HuH-7 (cell line): ENCODE data around the gene COASY.
A peak's percentile ranks its signal among the peaks of the same experiment; 100 is the strongest.
"Not testable (repeated sequence)": the region's sequence is repeated elsewhere in the genome, so short reads cannot be mapped to it uniquely, and the experiment has no call there.

Experiments used
- DNase-seq: peaks from one replicate; pipeline ENCODE4 v3.0.0; 2011; ENCODE audit warnings: low spot score

The COASY gene

DNA sequence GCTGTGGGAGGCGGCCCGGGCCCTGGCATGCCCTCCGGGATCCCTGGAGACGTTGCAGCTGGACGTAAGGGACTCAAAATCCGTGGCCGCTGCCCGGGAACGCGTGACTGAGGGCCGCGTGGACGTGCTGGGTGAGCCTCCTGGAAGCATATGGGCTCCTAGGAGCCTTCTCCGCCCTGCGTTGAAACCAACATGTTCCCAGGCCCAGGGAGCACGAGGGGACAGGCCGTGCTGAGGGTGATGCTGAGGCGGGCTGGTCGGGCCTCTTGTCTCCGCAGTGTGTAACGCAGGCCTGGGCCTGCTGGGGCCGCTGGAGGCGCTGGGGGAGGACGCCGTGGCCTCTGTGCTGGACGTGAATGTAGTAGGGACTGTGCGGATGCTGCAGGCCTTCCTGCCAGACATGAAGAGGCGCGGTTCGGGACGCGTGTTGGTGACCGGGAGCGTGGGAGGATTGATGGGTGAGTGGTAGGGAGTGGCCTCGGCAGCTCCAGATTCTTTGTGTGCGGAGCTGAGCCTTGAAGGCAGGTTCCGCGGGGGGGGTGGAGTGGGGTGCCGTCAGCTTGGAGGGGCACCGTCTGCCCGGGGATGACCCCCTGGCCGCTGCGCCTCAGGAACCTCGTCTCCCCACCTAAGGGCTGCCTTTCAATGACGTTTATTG is 8.7 kb upstream of the COASY start:
- DNase-seq: no peak

DNA sequence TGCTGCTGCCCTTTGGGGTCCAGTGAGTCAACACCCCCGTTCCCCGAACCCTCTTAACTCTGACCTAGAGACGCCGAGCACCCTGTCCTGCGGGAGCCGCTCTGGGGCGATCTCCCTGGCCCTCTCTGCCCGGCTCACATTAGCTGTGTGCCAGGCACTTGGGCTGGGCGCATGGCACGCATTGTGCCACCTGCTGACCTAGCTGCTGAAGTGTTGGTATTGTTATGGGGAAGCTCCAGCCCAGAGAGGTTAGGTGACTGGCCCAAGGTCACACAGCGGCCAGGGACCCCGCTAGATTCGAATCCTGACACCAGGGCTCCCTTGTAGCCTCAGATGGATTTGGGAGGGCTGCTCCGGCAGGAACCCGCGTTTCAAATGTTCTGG is 8.1 kb upstream of the COASY start:
- no peak for DNase-seq

DNA sequence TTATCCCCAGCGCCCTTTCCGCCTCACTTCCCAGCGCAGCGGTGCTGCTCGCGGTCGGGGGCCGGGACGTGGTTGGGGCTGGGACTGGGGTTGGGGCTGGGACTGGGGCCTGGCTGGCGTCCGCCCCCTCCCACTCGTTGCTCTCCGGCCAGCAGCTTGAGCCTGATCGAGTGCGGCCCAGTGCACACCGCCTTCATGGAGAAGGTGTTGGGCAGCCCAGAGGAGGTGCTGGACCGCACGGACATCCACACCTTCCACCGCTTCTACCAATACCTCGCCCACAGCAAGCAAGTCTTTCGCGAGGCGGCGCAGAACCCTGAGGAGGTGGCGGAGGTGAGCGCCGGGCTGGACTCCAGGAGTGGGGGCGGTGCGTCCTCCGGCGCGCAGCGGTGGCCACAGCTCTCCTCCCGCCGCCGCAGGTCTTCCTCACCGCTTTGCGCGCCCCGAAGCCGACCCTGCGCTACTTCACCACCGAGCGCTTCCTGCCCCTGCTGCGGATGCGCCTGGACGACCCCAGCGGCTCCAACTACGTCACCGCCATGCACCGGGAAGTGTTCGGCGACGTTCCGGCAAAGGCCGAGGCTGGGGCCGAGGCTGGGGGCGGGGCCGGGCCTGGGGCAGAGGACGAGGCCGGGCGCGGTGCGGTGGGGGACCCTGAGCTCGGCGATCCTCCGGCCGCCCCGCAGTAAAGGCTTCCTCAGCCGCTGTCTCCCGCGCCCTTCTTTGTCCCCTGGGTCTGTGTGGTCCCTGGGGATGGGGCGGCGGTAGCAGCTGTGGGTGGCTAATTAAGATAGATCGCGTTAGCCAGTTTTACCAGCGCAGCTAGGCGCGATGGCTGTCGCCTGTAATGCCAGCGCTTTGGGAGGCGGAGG is 7.5 kb upstream of the COASY start:
- DNase-seq: peak; percentile 97

DNA sequence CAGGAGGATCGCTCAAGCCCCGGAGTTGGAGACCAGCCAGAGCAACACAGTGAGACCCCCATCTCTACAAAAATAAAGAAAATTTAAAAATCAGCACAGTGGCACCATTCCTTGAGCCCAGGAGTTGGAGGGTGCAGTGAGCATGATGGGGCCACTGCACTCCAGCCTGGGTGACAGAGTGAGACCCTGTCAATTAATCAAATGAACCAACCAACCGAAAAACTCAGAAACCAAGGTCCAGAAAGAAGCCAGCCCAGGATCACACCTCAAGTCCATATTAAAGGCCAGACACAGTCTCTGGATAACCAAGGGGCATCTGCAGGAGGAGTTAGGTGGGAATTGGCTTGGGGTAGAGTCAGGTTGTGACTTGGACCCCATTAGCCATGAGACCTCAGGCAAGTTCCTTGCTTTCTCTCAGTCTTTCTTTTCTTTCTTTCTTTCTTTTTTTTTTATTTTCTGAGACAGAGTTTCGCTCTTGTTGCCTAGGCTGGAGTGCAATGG is 6.8 kb upstream of the COASY start:
- DNase-seq: no peak

DNA sequence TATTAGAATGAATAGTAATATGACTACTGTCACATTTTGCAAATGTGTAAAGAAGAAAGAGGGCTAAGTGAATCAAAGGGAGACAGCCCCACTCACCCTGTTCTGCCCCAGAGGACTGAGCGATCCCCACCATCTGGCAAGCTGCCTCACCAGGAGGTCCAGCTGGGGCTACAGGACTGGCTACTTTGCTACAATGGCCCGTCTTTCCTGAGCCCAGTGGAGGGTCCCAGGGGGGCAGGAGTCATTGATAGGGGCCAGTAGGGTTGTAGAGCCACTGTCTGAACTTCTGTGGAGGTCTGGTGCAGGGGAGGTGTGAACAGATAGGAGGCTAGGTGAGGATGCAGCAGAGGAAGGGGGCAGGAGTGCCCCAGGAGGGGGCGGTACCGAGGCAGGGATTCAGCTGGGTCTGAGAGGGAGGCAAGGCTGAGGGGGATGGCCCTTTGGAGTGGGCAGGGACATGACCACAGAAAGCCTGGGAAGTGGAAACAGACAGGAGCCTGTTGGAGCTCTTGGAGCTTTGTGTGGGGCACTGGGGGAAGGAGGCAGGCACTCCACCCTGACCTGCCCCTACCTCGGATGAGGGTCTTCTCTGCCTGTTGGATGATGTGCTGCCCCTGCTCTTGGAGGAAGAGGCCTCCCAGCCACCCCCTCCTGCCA is 5.9 kb upstream of the COASY start:
- not testable (repeated sequence) for DNase-seq

DNA sequence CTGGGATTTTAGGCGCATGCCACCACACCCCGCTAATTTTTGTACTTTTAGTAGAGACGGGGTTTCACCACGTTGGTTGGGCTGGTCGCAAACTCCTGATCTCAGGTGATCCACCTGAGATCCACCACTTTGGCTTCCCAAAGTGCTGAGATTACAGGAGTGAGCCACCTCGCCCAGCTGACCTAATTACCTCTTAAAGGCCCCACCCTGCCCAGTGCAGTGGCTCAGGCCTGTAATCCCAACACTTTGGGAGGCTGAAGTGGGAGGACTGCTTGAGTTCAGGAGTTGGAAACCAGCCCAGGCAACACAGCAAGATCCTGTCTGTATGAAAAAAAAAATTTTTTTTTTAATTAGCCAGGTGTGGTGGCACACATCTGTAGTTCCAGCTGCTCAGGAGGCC is 2.9 kb upstream of the COASY start:
- no peak for DNase-seq

DNA sequence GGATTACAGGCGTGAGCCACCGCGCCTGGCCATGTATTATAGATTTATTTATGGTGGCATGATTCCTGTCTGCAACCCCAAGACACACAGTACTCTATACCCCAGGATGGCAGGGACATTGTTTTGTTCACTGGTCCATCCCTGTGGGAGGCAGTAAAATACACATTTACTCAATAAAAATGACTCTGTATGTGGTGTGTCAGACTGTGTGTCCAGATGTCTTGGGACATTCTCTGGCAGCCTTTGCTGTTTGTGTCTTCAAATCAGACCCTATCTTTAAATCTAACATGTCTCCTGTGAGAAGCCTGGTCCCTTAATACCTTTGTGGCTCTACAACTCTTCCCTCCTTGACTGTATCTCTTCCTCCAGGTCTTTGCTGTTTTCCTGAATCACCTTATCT is 1.7 kb upstream of the COASY start:
- no peak for DNase-seq

DNA sequence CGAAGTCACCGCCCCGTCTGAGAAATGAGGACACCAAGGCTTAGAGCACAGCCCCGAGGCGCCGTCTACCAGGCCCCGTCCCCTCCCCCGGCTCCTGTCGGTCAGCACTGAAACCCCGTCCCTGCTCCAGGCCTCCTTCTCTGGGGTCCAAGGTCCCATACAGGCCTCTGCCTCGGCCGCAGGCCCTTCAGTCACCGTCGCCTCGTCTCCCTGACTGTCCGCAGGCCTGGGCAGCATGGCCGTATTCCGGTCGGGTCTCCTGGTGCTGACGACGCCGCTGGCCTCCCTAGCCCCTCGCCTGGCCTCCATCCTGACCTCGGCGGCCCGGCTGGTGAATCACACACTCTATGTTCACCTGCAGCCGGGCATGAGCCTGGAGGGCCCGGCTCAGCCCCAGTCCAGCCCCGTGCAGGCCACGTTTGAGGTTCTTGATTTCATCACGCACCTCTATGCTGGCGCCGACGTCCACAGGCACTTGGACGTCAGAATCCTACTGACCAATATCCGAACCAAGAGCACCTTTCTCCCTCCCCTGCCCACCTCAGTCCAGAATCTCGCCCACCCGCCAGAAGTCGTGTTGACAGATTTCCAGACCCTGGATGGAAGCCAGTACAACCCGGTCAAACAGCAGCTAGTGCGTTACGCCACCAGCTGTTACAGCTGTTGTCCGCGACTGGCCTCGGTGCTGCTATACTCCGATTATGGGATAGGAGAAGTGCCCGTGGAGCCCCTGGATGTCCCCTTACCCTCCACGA is 617 bp downstream of the COASY start:
- peak; percentile 52 for DNase-seq

DNA sequence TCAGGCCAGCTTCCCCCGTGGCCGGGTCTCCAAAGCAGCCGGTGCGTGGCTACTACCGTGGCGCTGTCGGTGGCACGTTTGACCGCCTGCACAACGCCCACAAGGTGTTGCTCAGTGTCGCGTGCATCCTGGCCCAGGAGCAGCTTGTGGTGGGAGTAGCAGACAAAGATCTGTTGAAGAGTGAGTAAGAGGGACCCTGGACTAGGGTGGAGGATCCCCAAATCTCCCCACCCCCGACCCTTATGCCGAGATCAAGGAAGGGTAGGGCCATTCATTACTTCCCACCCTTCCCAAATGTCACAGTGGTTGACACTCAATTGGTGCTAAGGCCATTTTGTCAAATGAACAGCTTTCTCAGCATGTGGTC is 1.2 kb downstream of the COASY start:
- DNase-seq: no peak

DNA sequence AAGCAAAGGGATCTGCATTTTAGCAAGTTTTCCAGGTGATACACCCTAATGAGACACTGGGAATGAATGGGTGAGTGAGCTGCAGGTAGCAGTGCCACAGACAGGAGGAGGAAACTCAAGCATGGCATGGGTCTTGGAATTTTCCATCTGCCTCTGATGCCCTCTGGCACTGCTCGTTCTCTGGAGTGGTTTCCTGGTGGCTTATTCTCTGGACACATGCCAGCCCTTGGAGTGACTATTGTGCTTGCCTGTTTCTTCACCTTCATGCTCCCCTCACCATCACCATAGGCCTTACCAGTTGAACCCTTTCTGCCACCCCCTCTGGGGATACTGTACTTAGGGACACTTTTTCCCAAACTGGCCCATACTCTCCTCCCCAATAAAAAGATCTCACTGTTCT is 1.6 kb downstream of the COASY start:
- no peak for DNase-seq

DNA sequence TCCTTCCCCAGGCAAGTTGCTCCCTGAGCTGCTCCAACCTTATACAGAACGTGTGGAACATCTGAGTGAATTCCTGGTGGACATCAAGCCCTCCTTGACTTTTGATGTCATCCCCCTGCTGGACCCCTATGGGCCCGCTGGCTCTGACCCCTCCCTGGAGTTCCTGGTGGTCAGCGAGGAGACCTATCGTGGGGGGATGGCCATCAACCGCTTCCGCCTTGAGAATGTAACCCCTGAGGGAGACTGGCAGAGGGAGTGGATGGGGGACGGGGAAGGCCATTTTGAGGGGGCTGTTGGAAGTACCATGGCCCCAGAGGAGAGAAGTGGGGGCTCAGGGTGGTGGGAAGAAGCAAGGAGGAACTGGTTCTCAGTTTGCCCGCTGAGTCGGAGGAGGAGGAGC is 2.0 kb downstream of the COASY start:
- no peak for DNase-seq

DNA sequence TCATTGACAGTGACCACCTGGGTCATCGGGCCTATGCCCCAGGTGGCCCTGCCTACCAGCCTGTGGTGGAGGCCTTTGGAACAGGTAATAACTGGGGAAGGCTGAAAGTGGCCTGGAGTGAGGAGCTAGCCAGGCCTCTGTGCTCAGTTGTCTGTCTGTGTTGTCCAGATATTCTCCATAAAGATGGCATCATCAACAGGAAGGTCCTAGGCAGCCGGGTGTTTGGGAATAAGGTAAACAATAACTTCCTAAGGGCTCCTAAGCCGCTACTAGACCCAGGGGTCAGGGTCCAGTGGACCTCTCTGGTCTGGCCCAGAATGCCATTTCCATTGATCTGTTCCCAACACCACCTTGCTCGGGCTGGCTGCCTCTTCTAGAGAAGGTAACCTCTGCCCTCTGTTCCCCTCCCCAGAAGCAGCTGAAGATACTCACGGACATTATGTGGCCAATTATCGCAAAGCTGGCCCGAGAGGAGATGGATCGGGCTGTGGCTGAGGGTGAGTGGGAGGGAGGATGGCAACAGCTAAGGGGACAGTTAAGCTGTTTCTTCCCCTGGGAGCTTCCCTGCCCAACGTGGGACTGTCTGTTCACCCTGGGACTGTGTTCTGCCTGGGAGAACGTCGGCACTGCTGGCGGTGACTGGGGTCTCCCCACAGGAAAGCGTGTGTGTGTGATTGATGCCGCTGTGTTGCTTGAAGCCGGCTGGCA is 3.0 kb downstream of the COASY start:
- DNase-seq: no peak

DNA sequence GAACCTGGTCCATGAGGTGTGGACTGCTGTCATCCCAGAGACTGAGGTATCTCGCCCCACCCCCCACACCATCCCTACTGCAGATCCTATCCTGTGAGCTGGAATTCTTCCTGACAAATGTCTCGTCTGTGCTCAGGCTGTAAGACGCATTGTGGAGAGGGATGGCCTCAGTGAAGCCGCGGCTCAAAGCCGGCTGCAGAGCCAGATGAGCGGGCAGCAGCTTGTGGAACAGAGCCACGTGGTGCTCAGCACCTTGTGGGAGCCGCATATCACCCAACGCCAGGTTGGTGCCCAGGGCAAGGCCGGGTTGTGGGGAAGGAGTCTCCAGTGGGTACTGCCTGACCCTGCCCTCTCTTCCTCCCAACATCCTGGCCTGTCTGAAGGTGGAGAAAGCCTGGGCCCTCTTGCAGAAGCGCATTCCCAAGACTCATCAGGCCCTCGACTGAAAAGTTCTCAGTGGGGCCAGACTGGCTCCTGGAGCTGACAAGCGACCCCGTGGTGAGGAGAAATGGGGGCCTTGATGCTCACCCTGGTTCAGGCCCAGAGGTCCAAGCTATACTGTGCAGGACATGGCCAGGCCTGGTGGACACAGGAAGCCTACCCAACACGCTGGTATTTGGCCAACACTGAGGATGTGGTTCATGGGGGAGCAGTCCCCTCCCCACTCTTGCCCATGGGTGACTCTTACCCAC is 3.7 kb downstream of the COASY start:
- DNase-seq: no peak

DNA sequence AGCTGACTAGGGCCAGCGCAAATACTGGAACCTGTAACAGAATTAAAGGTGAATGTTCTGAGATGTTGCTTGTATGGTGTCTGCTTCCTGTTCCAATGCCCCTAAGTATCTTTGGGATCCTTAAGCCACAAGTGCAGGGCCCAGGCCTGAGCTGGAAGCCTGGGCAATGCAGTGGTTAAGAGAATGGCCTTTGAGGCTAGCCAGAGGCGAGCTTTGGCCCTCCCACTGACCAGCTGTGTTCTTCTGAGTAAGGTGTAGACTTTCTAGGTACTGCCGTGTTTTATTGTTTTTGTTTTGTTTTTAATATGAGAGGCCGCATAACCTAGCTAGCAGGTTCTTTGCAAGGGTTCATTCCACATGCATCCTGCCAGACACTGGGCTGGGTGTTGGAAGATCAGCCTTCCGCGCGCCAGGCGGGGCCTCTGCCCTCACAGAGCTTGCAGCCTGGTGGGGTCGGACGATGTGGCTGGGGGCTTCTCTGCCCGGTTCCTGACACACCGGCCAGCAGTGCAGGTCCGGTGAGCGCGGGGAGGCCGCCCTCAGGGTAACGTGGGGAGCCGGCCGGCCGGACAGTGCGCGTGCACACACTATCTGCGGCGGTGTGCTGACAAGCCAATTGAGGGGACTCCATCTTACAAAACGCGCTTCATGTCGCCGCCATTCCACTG is 4.4 kb downstream of the COASY start:
- no peak for DNase-seq

DNA sequence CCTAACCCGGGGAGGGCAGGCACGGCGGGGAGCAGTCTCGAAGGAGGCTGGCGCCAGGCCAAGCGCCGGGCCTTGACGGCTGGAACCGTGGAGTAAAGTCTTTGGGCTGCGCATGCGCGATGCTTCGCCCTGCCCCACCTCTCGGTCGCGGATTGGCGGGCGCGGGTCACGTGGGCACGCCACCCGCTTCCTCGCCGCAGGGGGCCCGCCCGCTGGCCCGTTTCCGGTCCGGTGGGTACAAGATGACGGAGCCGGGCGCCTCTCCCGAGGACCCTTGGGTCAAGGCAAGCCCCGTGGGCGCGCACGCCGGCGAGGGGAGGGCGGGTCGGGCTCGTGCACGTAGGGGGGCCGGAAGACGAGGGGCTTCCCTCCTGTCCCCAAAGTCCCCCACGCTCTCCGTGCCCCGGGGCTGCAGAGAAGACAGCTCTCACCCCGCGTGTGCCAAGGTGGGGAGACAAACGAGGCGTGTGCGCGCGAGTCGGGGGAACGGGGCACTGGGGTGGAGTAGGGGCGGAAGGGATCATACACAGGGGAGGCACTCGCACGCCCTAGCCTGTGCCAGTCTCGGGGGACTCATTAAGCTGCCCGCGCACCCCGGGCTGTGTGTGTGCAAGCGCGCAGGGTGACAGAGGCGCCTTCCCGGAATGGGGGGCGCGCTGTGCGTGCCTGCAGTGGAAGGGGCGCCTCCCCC is 5.1 kb downstream of the COASY start, which contains the start of gene MLX:
MLX (plus strand) TSS at position 218 of the 691 bp plus-strand sequence; CDS start at position 243, 25 bp downstream.
- DNase-seq: peak; percentile 100

DNA sequence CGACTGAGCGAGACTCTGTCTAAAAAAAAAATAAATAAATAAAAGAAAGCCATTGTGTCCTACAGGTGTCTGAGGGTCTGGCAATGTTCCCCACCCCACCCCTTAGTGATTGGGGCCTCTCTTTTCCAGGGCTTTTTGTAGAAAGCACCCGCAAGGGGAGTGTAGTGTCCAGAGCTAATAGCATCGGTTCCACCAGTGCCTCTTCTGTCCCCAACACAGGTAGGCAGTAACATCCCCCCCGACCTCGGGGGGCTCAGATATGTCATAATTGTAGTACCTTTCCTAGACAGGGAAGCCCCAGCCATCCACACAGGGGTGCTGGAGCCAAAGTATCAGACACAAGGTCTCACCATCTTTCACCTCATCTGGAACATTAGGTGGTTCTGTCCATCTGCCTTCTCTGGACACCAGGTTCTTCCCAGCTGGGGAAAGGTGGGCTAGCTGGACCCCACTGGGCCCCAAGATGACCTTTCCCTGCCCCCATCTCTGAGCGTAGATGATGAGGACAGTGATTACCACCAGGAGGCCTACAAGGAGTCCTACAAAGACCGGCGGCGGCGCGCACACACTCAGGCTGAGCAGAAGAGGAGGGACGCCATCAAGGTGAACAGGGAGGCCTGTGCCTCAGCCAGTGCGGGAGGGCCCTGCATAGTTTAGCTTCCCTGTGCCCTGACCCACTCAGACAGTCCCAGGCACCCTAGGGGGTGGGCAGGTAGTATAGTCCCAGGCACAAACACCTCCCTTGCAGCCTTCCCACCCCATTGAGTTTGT is 6.6 kb downstream of the COASY start:
- no peak for DNase-seq

DNA sequence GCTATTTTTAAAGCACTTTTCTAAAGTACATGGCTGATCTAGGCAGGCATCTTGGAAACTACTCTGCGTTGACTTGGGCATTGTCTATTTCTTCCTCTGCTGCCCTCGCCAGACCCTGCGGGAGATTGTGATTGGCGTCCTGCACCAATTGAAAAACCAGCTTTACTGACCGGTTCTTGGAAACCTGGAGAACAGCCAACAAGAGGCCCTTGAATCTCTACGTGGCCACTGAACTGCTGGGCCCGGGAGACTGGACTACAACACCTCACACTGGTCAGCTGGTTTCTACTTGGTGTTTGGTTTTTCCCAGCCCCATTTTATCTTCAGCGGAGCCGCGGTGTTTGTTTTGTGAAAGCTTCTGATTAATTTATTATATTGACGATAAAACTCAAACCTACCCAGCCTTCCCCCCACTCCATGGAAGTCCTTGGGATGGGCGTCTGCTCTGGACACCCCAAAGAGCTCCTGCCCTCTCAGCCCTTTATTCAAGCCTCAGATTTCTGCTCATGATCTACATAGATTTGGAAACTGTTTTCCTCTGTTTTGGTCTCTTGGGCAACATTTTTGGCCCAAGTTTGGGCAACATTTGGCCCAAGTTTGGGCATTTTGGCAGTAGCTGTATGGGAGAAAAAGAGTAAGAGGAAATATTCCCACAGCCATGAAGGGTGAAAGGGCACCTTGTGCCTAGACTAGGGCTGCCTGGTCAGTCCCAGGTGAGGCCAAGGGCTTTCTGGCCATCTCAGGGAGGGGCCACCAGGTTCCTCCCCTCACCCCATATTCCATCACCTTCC is 9.7 kb downstream of the COASY start:
- no peak for DNase-seq

DNA sequence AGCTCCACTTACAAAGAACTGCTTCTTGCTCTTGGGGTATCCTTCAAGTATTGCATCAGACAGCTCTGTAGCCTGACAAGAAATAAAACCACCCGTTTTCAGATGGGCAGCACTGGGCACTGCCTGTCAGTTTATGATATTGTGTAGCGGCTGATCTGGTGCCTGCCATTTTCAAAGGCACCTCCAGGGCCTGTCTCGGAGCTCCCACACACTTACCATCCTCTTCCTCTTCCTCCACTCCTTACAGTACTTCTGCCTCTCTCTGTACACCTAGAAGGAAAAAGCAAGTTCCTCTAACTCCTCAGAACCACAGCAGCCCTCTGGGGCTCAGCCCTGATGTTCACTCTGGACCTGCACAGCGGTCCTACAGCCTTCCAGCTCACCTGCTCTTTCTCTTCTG is 11.1 kb downstream of the COASY start:
- no peak for DNase-seq
